H1 (cell line): ENCODE results near the gene JMJD1C. TPM values are rescaled to one million over a fixed set of nuclear protein-coding genes. Genes with fewer than 3 reads are reported as not detected.

Source experiments
- CTCF ChIA-PET: fragments of 300-600 bp; sonication (Branson Sonifier 250); formaldehyde crosslinking; loops from one replicate; lab custom pipeline; 2021; ENCODE audit not compliant: partially characterized antibody; lab: Charles Lee
- POLR2A ChIA-PET: fragments of 300-600 bp; sonication (Branson Sonifier 250); formaldehyde crosslinking; loops from one replicate; lab custom pipeline; 2021; ENCODE audit warnings: inconsistent platforms; ENCODE audit not compliant: partially characterized antibody; lab: Charles Lee
- DNase-seq, 2 experiments: peaks; one replicate each; pipeline versions ENCODE4 v3.0.0 to v3.0.0-alpha.2; 2010 to 2022; ENCODE audit warnings: low spot score in 2 of 2, low read depth in 1 of 2, mixed read lengths in 1 of 2
- FAIRE-seq: peaks from 2 replicates; lab custom pipeline; 2011; peaks lifted over from hg19 to GRCh38; lab: Jason Lieb, UNC
- H2AFZ ChIP-seq: 2 replicates; pipeline ENCODE4 v1.8.1; 2012; ENCODE audit warnings: low read length, inconsistent platforms
- H2AK5ac ChIP-seq: 2 replicates; pipeline ENCODE4 v1.6.1; 2013; ENCODE audit warnings: low read depth, low read length
- H2BK120ac ChIP-seq: replicated peaks from 2 replicates; pipeline ENCODE3; 2013; ENCODE audit warnings: low read depth, low read length, inconsistent platforms
- H2BK12ac ChIP-seq: 2 replicates; pipeline ENCODE4 v1.6.1; 2013; ENCODE audit warnings: low read depth, low read length
- H2BK15ac ChIP-seq: 2 replicates; pipeline ENCODE4 v1.6.1; 2013; ENCODE audit warnings: low read length
- H2BK20ac ChIP-seq: 2 replicates; pipeline ENCODE4 v1.6.1; 2013; ENCODE audit warnings: low read length
- H2BK5ac ChIP-seq: 2 replicates; pipeline ENCODE4 v1.6.1; 2013; ENCODE audit warnings: low read depth, low read length
- H3K14ac ChIP-seq: 2 replicates; pipeline ENCODE4 v1.6.1; 2013; ENCODE audit warnings: inconsistent platforms; ENCODE audit not compliant: insufficient read length
- H3K18ac ChIP-seq: 2 replicates; pipeline ENCODE4 v1.6.1; 2013; ENCODE audit warnings: low read length; ENCODE audit errors: extremely low read depth
- H3K23ac ChIP-seq: 2 replicates; pipeline ENCODE4 v1.6.1; 2013; ENCODE audit warnings: inconsistent platforms; ENCODE audit not compliant: insufficient read length
- H3K23me2 ChIP-seq: 2 replicates; pipeline ENCODE4 v1.6.1; 2013; ENCODE audit warnings: low read depth, low read length
- H3K27ac ChIP-seq: 2 replicates; pipeline ENCODE4 v1.6.1; 2011; ENCODE audit warnings: low read depth, low read length, inconsistent platforms
- H3K27me3 ChIP-seq, 4 experiments: replicated peaks in 1 of 4; 1 replicate in 1 of 4; 2 replicates in 3 of 4; pipeline versions ENCODE4 v1.6.1 to v1.8.1; 2011 to 2013; ENCODE audit warnings: low read length in 3 of 4, mild to moderate bottlenecking in 3 of 4, inconsistent platforms in 2 of 4, mixed read lengths in 2 of 4, moderate library complexity in 1 of 4; ENCODE audit not compliant: control insufficient read depth in 3 of 4, insufficient read depth in 3 of 4; ENCODE audit errors: extremely low read depth in 1 of 4
- H3K36me3 ChIP-seq, 4 experiments: 2 replicates each; pipeline versions ENCODE4 v1.6.1 to v1.8.1; 2011 to 2013; ENCODE audit warnings: mild to moderate bottlenecking in 4 of 4, low read length in 3 of 4, moderate library complexity in 2 of 4, control low read depth in 1 of 4, inconsistent platforms in 1 of 4; ENCODE audit not compliant: insufficient read depth in 4 of 4, control insufficient read depth in 2 of 4
- H3K4ac ChIP-seq: replicated peaks from 2 replicates; pipeline ENCODE3; 2013; ENCODE audit warnings: low read length, low read depth, mixed read lengths, inconsistent platforms; ENCODE audit not compliant: insufficient read length
- H3K4me1 ChIP-seq, 4 experiments: replicated peaks in 1 of 4; 1 replicate in 1 of 4; 2 replicates in 3 of 4; pipeline versions ENCODE4 v1.6.1 to v1.8.1; 2011 to 2013; ENCODE audit warnings: low read length in 3 of 4, inconsistent platforms in 2 of 4, mixed read lengths in 1 of 4; ENCODE audit not compliant: insufficient read depth in 4 of 4, control insufficient read depth in 3 of 4
- H3K4me2 ChIP-seq, 2 experiments: 2 replicates each; pipeline versions ENCODE4 v1.6.1 to v1.8.1; 2011 to 2013; ENCODE audit warnings: low read depth in 2 of 2, low read length in 2 of 2, control low read depth in 1 of 2, inconsistent platforms in 1 of 2, mild to moderate bottlenecking in 1 of 2; ENCODE audit not compliant: insufficient read depth in 1 of 2
- H3K4me3 ChIP-seq, 4 experiments: fragments of 200-600, 300-600 bp in 1 of 4; sonication (generic), shearing (Covaris generic), sonication (Bioruptor Twin) in 1 of 4; 2 replicates each; pipeline versions ENCODE4 v1.5.1 to v1.8.1; 2011 to 2016; ENCODE audit warnings: low read length in 4 of 4, low read depth in 3 of 4, control low read depth in 2 of 4, inconsistent platforms in 2 of 4, mild to moderate bottlenecking in 2 of 4, mixed read lengths in 1 of 4, moderate library complexity in 1 of 4; ENCODE audit not compliant: insufficient read depth in 2 of 4; ENCODE audit errors: extremely low read depth in 1 of 4
- H3K56ac ChIP-seq: replicated peaks from 2 replicates; pipeline ENCODE3; 2013; ENCODE audit warnings: low read depth, mild to moderate bottlenecking, mixed read lengths, low read length, inconsistent platforms; ENCODE audit not compliant: insufficient read length
- H3K79me1 ChIP-seq: 2 replicates; pipeline ENCODE4 v1.6.1; 2013; ENCODE audit warnings: low read depth, low read length, control low read depth
- H3K79me2 ChIP-seq, 2 experiments: 2 replicates each; pipeline versions ENCODE4 v1.6.1 to v1.8.1; 2012 to 2013; ENCODE audit warnings: low read length in 2 of 2, mild to moderate bottlenecking in 2 of 2, inconsistent platforms in 1 of 2; ENCODE audit not compliant: insufficient read depth in 2 of 2, control insufficient read depth in 1 of 2
- H3K9ac ChIP-seq, 4 experiments: replicated peaks in 1 of 4; 1 replicate in 1 of 4; 2 replicates in 3 of 4; pipeline versions ENCODE4 v1.6.1 to v1.8.1; 2011 to 2013; ENCODE audit warnings: low read depth in 3 of 4, low read length in 3 of 4, control low read depth in 2 of 4, mild to moderate bottlenecking in 2 of 4, moderate library complexity in 2 of 4, inconsistent platforms in 1 of 4; ENCODE audit errors: extremely low read depth in 1 of 4
- H3K9me3 ChIP-seq, 2 experiments: 2 replicates each; pipeline versions ENCODE4 v1.6.1 to v1.8.1; 2012 to 2013; ENCODE audit warnings: mild to moderate bottlenecking in 2 of 2, moderate library complexity in 2 of 2, control low read depth in 1 of 2, inconsistent platforms in 1 of 2, low read depth in 1 of 2, low read length in 1 of 2, mixed read lengths in 1 of 2; ENCODE audit not compliant: insufficient read depth in 2 of 2
- H4K20me1 ChIP-seq, 2 experiments: replicated peaks in 1 of 2; 2 replicates each; pipeline versions ENCODE3 to v1.8.1; 2011 to 2013; ENCODE audit warnings: inconsistent platforms in 2 of 2, low read length in 2 of 2, mild to moderate bottlenecking in 1 of 2; ENCODE audit not compliant: insufficient read depth in 2 of 2, control insufficient read depth in 1 of 2
- H4K5ac ChIP-seq: 2 replicates; pipeline ENCODE4 v1.6.1; 2013; ENCODE audit warnings: low read length, low read depth, mixed read lengths, inconsistent platforms; ENCODE audit not compliant: insufficient read length
- H4K8ac ChIP-seq: 2 replicates; pipeline ENCODE4 v1.8.0; 2013; ENCODE audit warnings: mild to moderate bottlenecking, moderate library complexity, low read length, inconsistent platforms; ENCODE audit not compliant: insufficient read depth; ENCODE audit errors: extremely low read depth
- H4K91ac ChIP-seq: replicated peaks from 2 replicates; pipeline ENCODE3; 2013; ENCODE audit warnings: low read length, mixed read lengths, inconsistent platforms; ENCODE audit not compliant: insufficient read length
- BACH1 ChIP-seq: IDR thresholded peaks from 2 replicates; pipeline ENCODE4 v1.6.1; 2012; ENCODE audit warnings: low read length, improper control_type of control experiment
- CBX8 ChIP-seq: fragments of 300-800, 300-1000 bp; sonication (generic); IDR thresholded peaks from 2 replicates; pipeline ENCODE4 v1.7.1; 2016; ENCODE audit warnings: low read depth, low read length, borderline replicate concordance
- CHD2 ChIP-seq: IDR thresholded peaks from 2 replicates; pipeline ENCODE4 v1.6.1; 2012; ENCODE audit warnings: low read length, improper control_type of control experiment
- EGR1 ChIP-seq: IDR thresholded peaks from 2 replicates; pipeline ENCODE4 v1.6.1; 2011; ENCODE audit warnings: low read depth, low read length, borderline replicate concordance
- KDM5A ChIP-seq: fragments of 200-600 bp; IDR thresholded peaks from 2 replicates; pipeline ENCODE4 v1.7.1; 2012; ENCODE audit warnings: mild to moderate bottlenecking, low read length, inconsistent platforms, mixed read lengths
- POLR2AphosphoS5 ChIP-seq: IDR thresholded peaks from 2 replicates; pipeline ENCODE4 v1.6.1; 2011; ENCODE audit warnings: low read depth, low read length
- SUZ12 ChIP-seq: fragments of 200-600 bp; sonication (generic); IDR thresholded peaks from 2 replicates; pipeline ENCODE4 v1.6.1; 2012; ENCODE audit warnings: mild to moderate bottlenecking, inconsistent platforms, low read length, moderate library complexity, mixed read lengths
- TCF12 ChIP-seq: IDR thresholded peaks from 2 replicates; pipeline ENCODE4 v1.6.1; 2011; ENCODE audit warnings: low read depth, mild to moderate bottlenecking, low read length
- WGBS, 2 experiments: shearing (Covaris generic) in 1 of 2; methylation state at CpG; one replicate each; pipeline versions ENCODE4 v1.1.6 to v1.1.7; 2013 to 2015; ENCODE audit warnings: low lambda C conversion rate in 2 of 2, mixed read lengths in 2 of 2, inconsistent platforms in 1 of 2, low coverage in 1 of 2, missing lambda C conversion rate in 1 of 2; ENCODE audit not compliant: insufficient replicate concordance in 2 of 2, insufficient coverage in 1 of 2, insufficient read length in 1 of 2; ENCODE audit errors: extremely low coverage in 1 of 2, missing lambda C conversion rate in 1 of 2; 5-methylcytosine and 5-hydroxymethylcytosine counted together
- polyA plus RNA-seq, 7 experiments: library from polyadenylated mRNA; depleted of rRNA in 3 of 7; stranded (reverse) in 5 of 7; unstranded in 2 of 7; fragments of >200 nt in 5 of 7; fragments of 200-250 nt in 2 of 7; gene quantifications; 1 replicate in 5 of 7; 2 replicates in 1 of 7; 4 replicates in 1 of 7; pipeline versions ENCODE4 v1.2.1 to v1.2.3, GENCODE V29; 2011 to 2013; ENCODE audit warnings: missing spikeins in 2 of 7, mixed read lengths in 2 of 7
- total RNA-seq: library from RNA; stranded (reverse); fragmentation: NEBNext Ultra II Directional; extraction: Animal tissue kit (Norgen Biotek cat#: 25700); gene quantifications from 2 replicates; pipeline ENCODE4 v1.2.1, GENCODE V29; 2021
- TF ChIP-seq, protein P1 (sequence below): IDR thresholded peaks from 2 replicates; pipeline ENCODE4 v1.6.1; 2012; ENCODE audit warnings: inconsistent platforms

The JMJD1C gene
- total and polyA plus RNA-seq, 2 of the 8 experiments (the other 6 are each of a cell fraction or from before 2014, with no cell fraction given): 54.5 to 210 TPM

DNA sequence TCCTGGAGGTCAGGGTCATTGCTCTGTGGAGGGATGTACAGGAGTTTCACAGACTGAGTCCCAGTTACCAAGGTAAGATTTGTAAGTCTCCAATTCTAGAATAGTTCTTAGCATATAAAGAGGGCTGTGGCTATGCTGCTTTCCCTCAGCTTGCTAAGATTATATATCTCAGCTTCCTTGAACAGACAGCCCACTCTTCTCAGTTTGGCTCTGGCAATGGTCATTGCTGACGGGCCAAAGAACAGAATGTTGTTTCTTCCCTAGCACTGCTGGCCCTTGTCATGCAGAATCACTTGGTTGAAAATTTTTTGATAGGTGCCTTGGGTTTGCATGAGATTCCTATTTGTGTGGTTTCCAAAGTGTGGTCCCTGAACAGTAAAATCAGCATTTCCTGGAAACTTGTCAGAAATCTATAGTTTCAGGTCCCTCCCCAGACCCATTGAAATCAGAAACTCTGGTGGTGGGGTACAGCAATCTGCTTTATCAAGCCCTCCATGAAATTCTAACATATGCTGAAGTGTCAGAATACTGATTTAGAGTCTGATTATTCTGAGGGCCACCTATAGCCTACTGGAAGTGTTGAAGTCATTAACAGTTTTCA is 294.4 kb downstream of the JMJD1C start:
- H2BK20ac ChIP-seq: no peak overlapping the region
- H2BK12ac ChIP-seq: no peak overlapping the region
- no peak overlapping the region for H3K56ac ChIP-seq
- H3K27me3 ChIP-seq: no peaks in the 10 kb centered on the region
- H3K79me2 ChIP-seq: no peaks in the 10 kb centered on the region
- no peak overlapping the region for H3K4me3 ChIP-seq
- H4K91ac ChIP-seq: no peak overlapping the region
- H3K9ac ChIP-seq: no peak overlapping the region
- no peak overlapping the region for H3K18ac ChIP-seq
- TF ChIP-seq BACH1 (no peak), KDM5A (no peak), CHD2 (no peak), POLR2AphosphoS5 (no peak), CBX8 (no peak), SUZ12 (no peak), TCF12 (no peak), EGR1 (no peak)
- TF ChIP-seq, protein P1, sequence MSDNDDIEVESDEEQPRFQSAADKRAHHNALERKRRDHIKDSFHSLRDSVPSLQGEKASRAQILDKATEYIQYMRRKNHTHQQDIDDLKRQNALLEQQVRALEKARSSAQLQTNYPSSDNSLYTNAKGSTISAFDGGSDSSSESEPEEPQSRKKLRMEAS: no peak
- no peak overlapping the region for H2BK5ac ChIP-seq
- no peaks in the 10 kb centered on the region for H3K9me3 ChIP-seq
- no peak overlapping the region for H4K8ac ChIP-seq
- no peak overlapping the region for H3K23ac ChIP-seq
- H3K4me2 ChIP-seq: no peak overlapping the region
- no peak overlapping the region for H3K4ac ChIP-seq
- ChIA-PET CTCF (interaction anchor here (1.7 to 2.4 kb wide), 2 partner anchors 25 to 458 kb away, joined by 4 to 5 read pairs; no protein-coding TSS in a partner anchor), POLR2A (interaction anchor here (1.7 kb wide), 1 partner anchor 97 kb away, joined by 3 read pairs; no protein-coding TSS in a partner anchor)
- no peak overlapping the region for H3K14ac ChIP-seq
- H4K20me1 ChIP-seq: peaks cover 0 to 1% of the 10 kb centered on the region in 2 experiments
- H2BK120ac ChIP-seq: no peak overlapping the region
- H3K36me3 ChIP-seq: peaks cover 11 to 88% (median 54%) of the 10 kb centered on the region in 4 experiments; a peak in 7 of 8 replicates
- WGBS, 2 experiments: 100% methylated on average over 1 of the region's 1 CpG; no CpG with 5 or more reads in 1 of the 2 experiments
- H3K27ac ChIP-seq: no peak overlapping the region
- H2AK5ac ChIP-seq: no peak overlapping the region
- FAIRE-seq (no peak), DNase-seq (no peak)
- no peaks in the 10 kb centered on the region; the same call in 1 of the 2 replicates for H3K79me1 ChIP-seq
- no peak overlapping the region for H2AFZ ChIP-seq
- H3K4me1 ChIP-seq: no peaks in the 10 kb centered on the region
- no peak overlapping the region for H2BK15ac ChIP-seq
- no peak overlapping the region for H4K5ac ChIP-seq
- H3K23me2 ChIP-seq: no peaks in the 10 kb centered on the region
